DND-41 (cell line): ENCODE measurements around the gene WNT3.

Experiments used
- ATAC-seq: fragments of 200-7000 bp; cut with Tn5 transposase; 3 replicates; pipeline ENCODE4 v1.9.1; 2021; ENCODE audit warnings: low read depth; ENCODE audit not compliant: insufficient read depth
- DNase-seq: peaks from one replicate; pipeline ENCODE4 v3.0.0-alpha.2; 2020
- H2AFZ ChIP-seq: 2 replicates; pipeline ENCODE4 v1.6.0; 2012; ENCODE audit warnings: low read depth, low read length
- H3K27ac ChIP-seq: 2 replicates; pipeline ENCODE4 v1.5.1; 2012; ENCODE audit warnings: low read length, inconsistent platforms
- H3K27me3 ChIP-seq: fragments of 200-600 bp; sonication (generic); 2 replicates; pipeline ENCODE4 v1.6.0; 2012; ENCODE audit warnings: low read length, mild to moderate bottlenecking, inconsistent platforms; ENCODE audit not compliant: insufficient read depth, poor library complexity
- H3K36me3 ChIP-seq: 2 replicates; pipeline ENCODE4 v1.5.1; 2012; ENCODE audit warnings: low read length, inconsistent platforms; ENCODE audit not compliant: insufficient read depth
- H3K4me1 ChIP-seq: 2 replicates; pipeline ENCODE4 v1.5.1; 2012; ENCODE audit warnings: mild to moderate bottlenecking, low read length; ENCODE audit not compliant: insufficient read depth
- H3K4me2 ChIP-seq: 2 replicates; pipeline ENCODE4 v1.6.0; 2012; ENCODE audit warnings: mild to moderate bottlenecking, moderate library complexity, low read length, inconsistent platforms; ENCODE audit not compliant: insufficient read depth
- H3K4me3 ChIP-seq, 2 experiments: fragments of 200-600 bp in 1 of 2; shearing (Covaris generic) in 1 of 2; 2 replicates each; pipeline ENCODE4 v1.5.1; 2012 to 2016; ENCODE audit warnings: inconsistent platforms in 2 of 2, low read length in 2 of 2, mild to moderate bottlenecking in 2 of 2, low read depth in 1 of 2, moderate library complexity in 1 of 2
- H3K79me2 ChIP-seq: 2 replicates; pipeline ENCODE4 v1.6.0; 2012; ENCODE audit warnings: low read length, inconsistent platforms; ENCODE audit not compliant: insufficient read depth
- H3K9ac ChIP-seq: 2 replicates; pipeline ENCODE4 v1.6.0; 2012; ENCODE audit warnings: low read depth, mild to moderate bottlenecking, inconsistent platforms, low read length, moderate library complexity
- H3K9me3 ChIP-seq: 2 replicates; pipeline ENCODE4 v1.5.1; 2012; ENCODE audit warnings: low read length, moderate library complexity, mild to moderate bottlenecking, inconsistent platforms; ENCODE audit not compliant: insufficient read depth, severe bottlenecking
- H4K20me1 ChIP-seq: 2 replicates; pipeline ENCODE4 v1.6.0; 2012; ENCODE audit warnings: low read length; ENCODE audit not compliant: insufficient read depth
- CTCF ChIP-seq: IDR thresholded peaks from 2 replicates; pipeline ENCODE4 v1.5.1; 2012; ENCODE audit warnings: borderline replicate concordance, low read length, moderate library complexity, mild to moderate bottlenecking; ENCODE audit not compliant: poor library complexity, severe bottlenecking; ENCODE audit errors: extremely low read depth
- EZH2 ChIP-seq: IDR thresholded peaks from 3 replicates; pipeline ENCODE4 v1.6.1; 2012; ENCODE audit warnings: borderline replicate concordance, low read depth, mild to moderate bottlenecking, moderate library complexity, low read length, inconsistent platforms; ENCODE audit not compliant: severe bottlenecking

WNT3 gene

GRCh38 chr17:46819906-46820351 is 1.4 kb upstream of the WNT3 start:
- Histone ChIP-seq H4K20me1 (no peaks in the 10 kb centered on the region), H3K27ac (no peak overlapping the region), H3K36me3 (no peaks in the 10 kb centered on the region), H3K4me1 (no peaks in the 10 kb centered on the region), H3K4me2 (no peak overlapping the region), H3K79me2 (no peaks in the 10 kb centered on the region), H3K4me3 (no peak overlapping the region), H3K9me3 (no peaks in the 10 kb centered on the region), H2AFZ (no peak overlapping the region), H3K27me3 (peaks cover 9% of the 10 kb centered on the region), H3K9ac (no peak overlapping the region)
- no peak for TF ChIP-seq CTCF
- TF ChIP-seq EZH2: no peak
- ATAC-seq: no peak
- no peak for DNase-seq

- Histone ChIP-seq H3K9me3 (no peaks in the 10 kb centered on the region), H3K4me2 (no peak overlapping the region)
- no peak for TF ChIP-seq CTCF
- TF ChIP-seq EZH2: no peak
Measured at GRCh38 chr17:46818929-46819859, 702 bp upstream of the WNT3 start.

GRCh38 chr17:46817901-46818209 is 637 bp downstream of the WNT3 start:
- H2AFZ ChIP-seq: no peak overlapping the region
- H3K27ac ChIP-seq: no peak overlapping the region
- H4K20me1 ChIP-seq: no peaks in the 10 kb centered on the region
- no peak overlapping the region for H3K4me3 ChIP-seq
- H3K4me1 ChIP-seq: no peaks in the 10 kb centered on the region
- ATAC-seq (no peak), DNase-seq (no peak)
- peaks cover 9% of the 10 kb centered on the region for H3K27me3 ChIP-seq
- no peaks in the 10 kb centered on the region for H3K9me3 ChIP-seq
- H3K4me2 ChIP-seq: no peak overlapping the region
- H3K79me2 ChIP-seq: no peaks in the 10 kb centered on the region
- H3K36me3 ChIP-seq: no peaks in the 10 kb centered on the region
- no peak for TF ChIP-seq EZH2
- no peak for TF ChIP-seq CTCF
- H3K9ac ChIP-seq: no peak overlapping the region

More at GRCh38 chr17:46818929-46819859, 702 bp upstream of the WNT3 start:
- no peaks in the 10 kb centered on the region for H3K4me1 ChIP-seq
- no peak overlapping the region for H3K27ac ChIP-seq
- H3K4me3 ChIP-seq: no peak overlapping the region
- H3K9ac ChIP-seq: no peak overlapping the region
- ATAC-seq (no peak), DNase-seq (no peak)
- H4K20me1 ChIP-seq: no peaks in the 10 kb centered on the region
- H3K36me3 ChIP-seq: no peaks in the 10 kb centered on the region
- H3K27me3 ChIP-seq: peaks cover 9% of the 10 kb centered on the region
- H3K79me2 ChIP-seq: no peaks in the 10 kb centered on the region
- no peak overlapping the region for H2AFZ ChIP-seq
